ENCODE results near the gene TSSC4.

The TSSC4 gene

GRCh38 chr11:2413742-2414579 is 13.4 kb downstream of the TSSC4 start:
- DNase-seq (ENCODE audit: low read depth, low spot score) = no peak
- H3K27ac ChIP-seq = no peak overlapping the region

- no peak overlapping the region for H3K27ac ChIP-seq
- no peak for DNase-seq (ENCODE audit: low read depth, low spot score)
These were observed 14.1 kb downstream of the TSSC4 start for GRCh38 chr11:2414616-2415015.

- DNase-seq (ENCODE audit: low read depth, low spot score) = no peak
- no peak overlapping the region for H3K27ac ChIP-seq
These were observed 14.6 kb downstream of the TSSC4 start for GRCh38 chr11:2415171-2415570.

- no peak for DNase-seq (ENCODE audit: low read depth, low spot score)
- no peak overlapping the region for H3K27ac ChIP-seq
These were observed 15.2 kb downstream of the TSSC4 start for GRCh38 chr11:2415601-2416380.

- no peak for DNase-seq (ENCODE audit: low read depth, low spot score)
- no peak overlapping the region for H3K27ac ChIP-seq
These were observed 16.2 kb downstream of the TSSC4 start for GRCh38 chr11:2416765-2417164.

GRCh38 chr11:2417856-2418692 is 17.5 kb downstream of the TSSC4 start:
- no peak for DNase-seq (ENCODE audit: low read depth, low spot score)
- H3K27ac ChIP-seq = no peak overlapping the region

GRCh38 chr11:2418693-2419360 is 18.3 kb downstream of the TSSC4 start:
- no peak overlapping the region for H3K27ac ChIP-seq
- no peak for DNase-seq (ENCODE audit: low read depth, low spot score)

- DNase-seq (ENCODE audit: low read depth, low spot score) = no peak
- H3K27ac ChIP-seq = no peak overlapping the region
These were observed 19.3 kb downstream of the TSSC4 start for GRCh38 chr11:2419638-2420501.

- no peak overlapping the region for H3K27ac ChIP-seq
- DNase-seq (ENCODE audit: low read depth, low spot score) = no peak
These were observed 20.1 kb downstream of the TSSC4 start for GRCh38 chr11:2420502-2421225.

GRCh38 chr11:2421226-2421994 is 20.9 kb downstream of the TSSC4 start:
- DNase-seq (ENCODE audit: low read depth, low spot score) = no peak
- H3K27ac ChIP-seq = no peak overlapping the region

- no peak for DNase-seq (ENCODE audit: low read depth, low spot score)
- H3K27ac ChIP-seq = no peak overlapping the region
These were observed 21.4 kb downstream of the TSSC4 start for GRCh38 chr11:2421996-2422395.

GRCh38 chr11:2422461-2423156 is 22.1 kb downstream of the TSSC4 start:
- H3K27ac ChIP-seq = no peak overlapping the region
- DNase-seq (ENCODE audit: low read depth, low spot score) = no peak

- DNase-seq (ENCODE audit: low read depth, low spot score) = no peak
- H3K27ac ChIP-seq = no peak overlapping the region
These were observed 22.8 kb downstream of the TSSC4 start for GRCh38 chr11:2423157-2424025.

- no peak for DNase-seq (ENCODE audit: low read depth, low spot score)
- H3K27ac ChIP-seq = no peak overlapping the region
These were observed 24.4 kb downstream of the TSSC4 start for GRCh38 chr11:2424811-2425495.

- no peak overlapping the region for H3K27ac ChIP-seq
- no peak for DNase-seq (ENCODE audit: low read depth, low spot score)
These were observed 25.0 kb downstream of the TSSC4 start for GRCh38 chr11:2425506-2425905.

- H3K27ac ChIP-seq = no peak overlapping the region
- no peak for DNase-seq (ENCODE audit: low read depth, low spot score)
These were observed 25.7 kb downstream of the TSSC4 start for GRCh38 chr11:2426221-2426620.
